ENCODE measurements around the gene PARP16.
A peak's percentile ranks its signal among the peaks of the same experiment; 100 is the strongest.

The PARP16 gene

GRCh38 chr15:65302061-65302460 lies 15.4 kb upstream of the PARP16 start:
- Histone ChIP-seq H3K27ac (ENCODE audit: insufficient read depth, low read depth, low read length, poor library complexity, severe bottlenecking) (no peak overlapping the region), H3K36me3 (ENCODE audit: control insufficient read depth, insufficient read depth, low read length) (no peaks in the 10 kb centered on the region), H3K4me3 (ENCODE audit: insufficient read depth, low read depth, low read length) (no peak overlapping the region), H3K27me3 (ENCODE audit: control insufficient read depth, insufficient read depth, low read length, poor library complexity, severe bottlenecking) (no peaks in the 10 kb centered on the region), H3K9me3 (ENCODE audit: control insufficient read depth, low read length) (no peaks in the 10 kb centered on the region), H3K4me1 (ENCODE audit: control insufficient read depth, insufficient read depth, low read length) (no peaks in the 10 kb centered on the region)
- 88 to 92% methylated on average over 24 of the region's 24 CpGs for WGBS, 2 experiments

- Histone ChIP-seq H3K27me3 (ENCODE audit: control insufficient read depth, insufficient read depth, low read length, poor library complexity, severe bottlenecking) (no peaks in the 10 kb centered on the region), H3K4me1 (ENCODE audit: control insufficient read depth, insufficient read depth, low read length) (no peaks in the 10 kb centered on the region), H3K9me3 (ENCODE audit: control insufficient read depth, low read length) (no peaks in the 10 kb centered on the region), H3K4me3 (ENCODE audit: insufficient read depth, low read depth, low read length) (no peak overlapping the region), H3K36me3 (ENCODE audit: control insufficient read depth, insufficient read depth, low read length) (no peaks in the 10 kb centered on the region), H3K27ac (ENCODE audit: insufficient read depth, low read depth, low read length, poor library complexity, severe bottlenecking) (no peak overlapping the region)
- 91 to 95% methylated on average over 36 of the region's 36 CpGs for WGBS, 2 experiments
These were observed 14.3 kb upstream of the PARP16 start for GRCh38 chr15:65300924-65301441.

DNA sequence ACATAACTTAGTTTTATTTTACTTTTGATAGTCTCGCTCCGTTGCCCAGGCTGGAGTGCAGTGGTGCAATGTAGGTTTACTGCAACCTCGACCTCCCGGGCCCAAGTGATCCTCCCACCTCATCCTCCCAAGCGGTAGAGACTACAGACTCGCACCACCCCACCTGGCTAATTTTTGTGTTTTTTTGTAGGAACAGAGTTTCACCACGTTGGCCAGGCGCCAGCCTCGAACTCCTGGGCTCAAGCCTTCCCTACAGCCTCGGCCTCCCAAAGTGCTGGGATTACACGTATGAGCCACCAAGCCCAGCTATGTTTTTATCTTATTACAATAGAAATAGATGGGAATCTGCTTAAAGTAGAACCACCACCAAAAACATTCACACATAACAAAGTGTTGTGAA lies 12.0 kb upstream of the PARP16 start:
- no peak overlapping the region for H3K4me3 ChIP-seq (ENCODE audit: insufficient read depth, low read depth, low read length)
- no peaks in the 10 kb centered on the region for H3K27me3 ChIP-seq (ENCODE audit: control insufficient read depth, insufficient read depth, low read length, poor library complexity, severe bottlenecking)
- H3K9me3 ChIP-seq (ENCODE audit: control insufficient read depth, low read length), result no peaks in the 10 kb centered on the region
- 92 to 94% methylated on average over 11 of the region's 11 CpGs for WGBS, 2 experiments
- H3K36me3 ChIP-seq (ENCODE audit: control insufficient read depth, insufficient read depth, low read length), result no peaks in the 10 kb centered on the region
- no peak overlapping the region for H3K27ac ChIP-seq (ENCODE audit: insufficient read depth, low read depth, low read length, poor library complexity, severe bottlenecking)
- H3K4me1 ChIP-seq (ENCODE audit: control insufficient read depth, insufficient read depth, low read length), result no peaks in the 10 kb centered on the region

DNA sequence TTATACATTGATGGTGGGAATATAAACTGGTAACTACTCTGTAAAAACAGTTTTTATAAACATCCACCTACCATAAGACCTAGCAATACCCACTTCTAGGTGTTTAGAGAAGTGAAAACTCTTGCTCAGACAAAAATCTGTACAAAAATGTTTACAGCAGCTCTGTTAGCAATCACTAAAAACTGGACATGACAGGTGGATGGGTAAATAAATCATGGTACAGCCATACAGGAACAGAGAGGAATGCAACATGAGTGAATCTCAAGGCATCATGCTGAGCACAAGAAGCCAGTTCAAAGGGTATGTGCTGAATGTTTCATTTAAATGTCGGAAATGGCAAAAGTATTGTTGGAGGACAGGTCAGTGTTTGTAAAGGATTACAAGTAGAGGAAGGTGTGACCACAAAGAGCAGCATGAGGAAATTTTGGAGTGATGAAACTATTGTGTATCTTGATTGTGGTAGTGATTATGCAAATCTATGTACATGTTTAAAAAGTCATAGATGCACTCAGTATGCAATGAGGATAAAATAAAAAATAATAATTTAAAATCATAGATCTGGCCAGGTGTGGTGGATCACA lies 6.3 kb upstream of the PARP16 start:
- no peak overlapping the region for H3K4me3 ChIP-seq (ENCODE audit: insufficient read depth, low read depth, low read length)
- H3K36me3 ChIP-seq (ENCODE audit: control insufficient read depth, insufficient read depth, low read length), result no peaks in the 10 kb centered on the region
- no peaks in the 10 kb centered on the region for H3K27me3 ChIP-seq (ENCODE audit: control insufficient read depth, insufficient read depth, low read length, poor library complexity, severe bottlenecking)
- no peaks in the 10 kb centered on the region for H3K4me1 ChIP-seq (ENCODE audit: control insufficient read depth, insufficient read depth, low read length)
- no peak overlapping the region for H3K27ac ChIP-seq (ENCODE audit: insufficient read depth, low read depth, low read length, poor library complexity, severe bottlenecking)
- 85 to 86% methylated on average over 1 of the region's 1 CpG for WGBS, 2 experiments
- H3K9me3 ChIP-seq (ENCODE audit: control insufficient read depth, low read length), result no peaks in the 10 kb centered on the region

- no peaks in the 10 kb centered on the region for H3K9me3 ChIP-seq (ENCODE audit: control insufficient read depth, low read length)
These were observed 3.5 kb upstream of the PARP16 start for GRCh38 chr15:65290228-65290627.

GRCh38 chr15:65289261-65289854 lies 2.7 kb upstream of the PARP16 start:
- WGBS, 2 experiments, result 95 to 96% methylated on average over 7 of the region's 7 CpGs
- H3K36me3 ChIP-seq (ENCODE audit: control insufficient read depth, insufficient read depth, low read length), result no peaks in the 10 kb centered on the region
- H3K27ac ChIP-seq (ENCODE audit: insufficient read depth, low read depth, low read length, poor library complexity, severe bottlenecking), result no peak overlapping the region
- H3K4me3 ChIP-seq (ENCODE audit: insufficient read depth, low read depth, low read length), result no peak overlapping the region
- peaks cover 12% of the 10 kb centered on the region for H3K4me1 ChIP-seq (ENCODE audit: control insufficient read depth, insufficient read depth, low read length)
- H3K27me3 ChIP-seq (ENCODE audit: control insufficient read depth, insufficient read depth, low read length, poor library complexity, severe bottlenecking), result no peaks in the 10 kb centered on the region
- no peaks in the 10 kb centered on the region for H3K9me3 ChIP-seq (ENCODE audit: control insufficient read depth, low read length)

More at GRCh38 chr15:65290228-65290627, 3.5 kb upstream of the PARP16 start:
- Histone ChIP-seq H3K4me1 (ENCODE audit: control insufficient read depth, insufficient read depth, low read length) (peaks cover 9% of the 10 kb centered on the region), H3K4me3 (ENCODE audit: insufficient read depth, low read depth, low read length) (no peak overlapping the region), H3K36me3 (ENCODE audit: control insufficient read depth, insufficient read depth, low read length) (no peaks in the 10 kb centered on the region), H3K27ac (ENCODE audit: insufficient read depth, low read depth, low read length, poor library complexity, severe bottlenecking) (no peak overlapping the region), H3K27me3 (ENCODE audit: control insufficient read depth, insufficient read depth, low read length, poor library complexity, severe bottlenecking) (no peaks in the 10 kb centered on the region)
- WGBS, 2 experiments, result 96% methylated on average over 7 of the region's 7 CpGs

DNA sequence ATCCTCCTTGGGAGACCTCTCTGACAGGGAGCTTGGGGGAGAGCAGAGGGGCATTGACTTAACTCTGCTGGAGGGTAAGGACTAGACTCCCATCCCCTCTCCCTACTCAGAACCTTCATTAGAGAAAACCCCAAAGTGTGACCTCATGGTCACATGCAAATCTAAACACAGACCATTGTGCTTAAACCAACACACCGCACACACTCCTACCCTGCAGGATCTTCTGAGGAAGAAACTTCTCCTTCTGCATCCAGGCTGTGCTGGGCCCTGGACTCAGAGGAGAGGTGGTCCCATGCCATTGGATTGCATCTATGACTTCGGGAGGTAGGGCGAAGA lies 805 bp upstream of the PARP16 start:
- H3K4me3 ChIP-seq (ENCODE audit: insufficient read depth, low read depth, low read length), result no peak overlapping the region
- H3K36me3 ChIP-seq (ENCODE audit: control insufficient read depth, insufficient read depth, low read length), result no peaks in the 10 kb centered on the region
- peaks cover 12% of the 10 kb centered on the region for H3K4me1 ChIP-seq (ENCODE audit: control insufficient read depth, insufficient read depth, low read length)
- H3K27me3 ChIP-seq (ENCODE audit: control insufficient read depth, insufficient read depth, low read length, poor library complexity, severe bottlenecking), result no peaks in the 10 kb centered on the region
- H3K27ac ChIP-seq (ENCODE audit: insufficient read depth, low read depth, low read length, poor library complexity, severe bottlenecking), result no peak overlapping the region
- 89 to 92% methylated on average over 3 of the region's 3 CpGs for WGBS, 2 experiments
- no peaks in the 10 kb centered on the region for H3K9me3 ChIP-seq (ENCODE audit: control insufficient read depth, low read length)

DNA sequence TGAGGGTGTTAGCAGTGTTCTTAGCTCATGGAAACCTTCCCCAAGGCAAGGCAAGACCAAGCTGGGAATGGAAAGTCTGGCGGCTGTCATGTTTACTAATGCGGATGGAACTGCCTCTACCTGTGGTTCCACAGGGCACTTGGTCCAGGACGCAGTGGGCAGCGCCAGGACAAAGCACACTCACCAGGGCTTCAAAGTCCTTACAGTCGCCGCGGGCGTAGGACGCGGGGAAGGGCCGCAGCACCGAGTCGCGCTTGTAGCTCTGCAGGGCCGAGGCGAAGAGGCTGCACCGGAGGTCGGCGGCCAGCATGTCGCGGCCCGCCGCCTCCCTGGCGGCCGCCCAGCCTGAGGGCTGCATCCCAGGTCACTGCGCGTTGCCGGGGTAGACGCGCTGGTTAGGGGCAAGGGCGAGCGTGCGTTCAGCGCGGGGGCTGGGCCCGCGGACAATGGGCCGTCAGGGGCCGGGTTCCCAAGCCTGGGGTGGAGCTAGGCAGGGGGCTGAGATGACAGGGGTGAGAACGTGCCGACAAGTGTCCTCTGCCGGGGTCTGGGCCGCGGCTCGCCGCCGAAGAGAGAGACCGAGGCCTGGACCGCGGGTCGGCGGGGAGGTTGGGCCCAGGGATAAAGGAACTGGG lies 497 bp downstream of the PARP16 start:
- Histone ChIP-seq H3K27me3 (ENCODE audit: control insufficient read depth, insufficient read depth, low read length, poor library complexity, severe bottlenecking) (no peaks in the 10 kb centered on the region), H3K36me3 (ENCODE audit: control insufficient read depth, insufficient read depth, low read length) (no peaks in the 10 kb centered on the region), H3K9me3 (ENCODE audit: control insufficient read depth, low read length) (no peaks in the 10 kb centered on the region), H3K4me3 (ENCODE audit: insufficient read depth, low read depth, low read length) (peak overlapping the region; percentile 51), H3K27ac (ENCODE audit: insufficient read depth, low read depth, low read length, poor library complexity, severe bottlenecking) (peak overlapping the region; percentile 87), H3K4me1 (ENCODE audit: control insufficient read depth, insufficient read depth, low read length) (peaks cover 12% of the 10 kb centered on the region)
- 1% methylated on average over 52 of the region's 52 CpGs for WGBS, 2 experiments

DNA sequence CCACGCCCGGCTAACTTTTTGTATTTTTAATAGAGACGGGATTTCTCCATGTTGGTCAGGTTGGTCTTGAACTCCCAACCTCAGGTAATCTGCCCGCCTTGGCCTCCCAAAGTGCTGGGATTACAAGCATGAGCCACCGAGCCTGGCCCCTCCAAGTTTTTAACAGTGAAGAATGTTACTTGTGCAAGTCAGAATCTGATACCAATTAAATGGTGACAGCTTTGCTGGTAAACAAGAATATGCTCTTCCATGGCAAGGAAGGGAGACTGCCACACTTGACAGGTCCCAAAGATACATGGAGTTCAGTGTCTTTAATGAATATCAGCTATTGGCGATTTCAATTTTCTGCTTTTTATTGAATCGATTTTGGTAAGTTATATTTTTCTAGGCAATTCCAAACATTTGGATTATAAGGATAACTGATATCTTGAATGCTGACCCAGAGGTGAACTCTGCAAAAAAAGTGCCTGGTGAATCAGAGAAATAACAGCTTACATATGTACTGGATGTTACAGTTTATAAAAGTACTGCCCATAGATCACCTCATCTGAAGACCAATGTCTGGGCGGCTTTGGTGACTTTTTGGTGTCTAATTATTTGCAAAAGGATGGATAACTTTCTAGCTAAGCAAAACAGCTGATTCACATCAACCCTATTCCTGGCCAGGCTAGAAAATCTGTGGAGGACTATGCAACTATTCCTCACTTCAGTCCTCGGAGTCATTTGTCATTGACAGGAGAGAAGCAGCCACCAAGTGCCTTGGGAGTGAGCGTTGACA lies 1.2 kb downstream of the PARP16 start:
- H3K27ac ChIP-seq (ENCODE audit: insufficient read depth, low read depth, low read length, poor library complexity, severe bottlenecking), result no peak overlapping the region
- WGBS, 2 experiments, result 82 to 85% methylated on average over 10 of the region's 10 CpGs
- H3K36me3 ChIP-seq (ENCODE audit: control insufficient read depth, insufficient read depth, low read length), result no peaks in the 10 kb centered on the region
- H3K9me3 ChIP-seq (ENCODE audit: control insufficient read depth, low read length), result no peaks in the 10 kb centered on the region
- peak overlapping the region; percentile 51 for H3K4me3 ChIP-seq (ENCODE audit: insufficient read depth, low read depth, low read length)
- H3K27me3 ChIP-seq (ENCODE audit: control insufficient read depth, insufficient read depth, low read length, poor library complexity, severe bottlenecking), result no peaks in the 10 kb centered on the region
- H3K4me1 ChIP-seq (ENCODE audit: control insufficient read depth, insufficient read depth, low read length), result peaks cover 12% of the 10 kb centered on the region

DNA sequence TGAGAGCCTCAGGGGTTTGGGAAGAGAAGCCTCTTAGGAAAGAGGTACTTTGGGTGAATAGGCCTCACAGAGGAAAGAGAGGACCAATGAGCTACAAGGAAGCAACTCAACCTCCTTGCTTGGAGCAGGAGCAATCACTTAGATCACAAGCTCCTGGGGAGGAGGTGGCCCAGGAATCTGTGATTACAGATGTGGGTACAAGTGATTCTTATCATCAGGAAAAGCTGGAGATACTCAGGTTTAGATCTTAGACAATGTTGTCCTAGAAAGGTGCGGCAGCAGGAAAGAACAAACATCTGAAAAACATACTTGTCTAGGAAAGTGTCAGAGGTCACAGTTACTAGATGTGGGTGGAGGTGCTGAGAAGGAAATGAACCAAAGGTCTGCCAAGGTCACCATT lies 8.2 kb downstream of the PARP16 start:
- no peaks in the 10 kb centered on the region for H3K4me1 ChIP-seq (ENCODE audit: control insufficient read depth, insufficient read depth, low read length)
- no peaks in the 10 kb centered on the region for H3K27me3 ChIP-seq (ENCODE audit: control insufficient read depth, insufficient read depth, low read length, poor library complexity, severe bottlenecking)
- H3K27ac ChIP-seq (ENCODE audit: insufficient read depth, low read depth, low read length, poor library complexity, severe bottlenecking), result no peak overlapping the region
- WGBS, 2 experiments, result 90 to 100% methylated on average over 1 of the region's 1 CpG
- no peaks in the 10 kb centered on the region for H3K36me3 ChIP-seq (ENCODE audit: control insufficient read depth, insufficient read depth, low read length)
- H3K9me3 ChIP-seq (ENCODE audit: control insufficient read depth, low read length), result no peaks in the 10 kb centered on the region
- H3K4me3 ChIP-seq (ENCODE audit: insufficient read depth, low read depth, low read length), result no peak overlapping the region
